H9 (cell line): ENCODE measurements around the gene MTHFS. TPM values are rescaled to one million over a fixed set of nuclear protein-coding genes. Genes with fewer than 3 reads are reported as not detected.

ENCODE experiments used
- DNase-seq: peaks from one replicate; pipeline ENCODE4 v3.0.0-alpha.2; 2017
- H2AFZ ChIP-seq: one replicate; pipeline ENCODE4 v1.6.1; 2013; ENCODE audit warnings: mild to moderate bottlenecking, low read length, control low read depth, moderate library complexity
- H2AK5ac ChIP-seq: 2 replicates; pipeline ENCODE4 v1.6.1; 2013; ENCODE audit warnings: low read length, control low read depth, mixed read lengths; ENCODE audit not compliant: insufficient read length
- H2BK120ac ChIP-seq: one replicate; pipeline ENCODE4 v1.6.1; 2013; ENCODE audit warnings: low read depth, mild to moderate bottlenecking, low read length, control low read depth, inconsistent platforms; ENCODE audit not compliant: poor library complexity, severe bottlenecking
- H2BK12ac ChIP-seq: 2 replicates; pipeline ENCODE4 v1.6.1; 2013; ENCODE audit warnings: low read length, control low read depth, mixed read lengths, low read depth; ENCODE audit not compliant: insufficient read length
- H2BK15ac ChIP-seq: 2 replicates; pipeline ENCODE4 v1.6.1; 2013; ENCODE audit warnings: low read depth, low read length, control low read depth
- H2BK20ac ChIP-seq: one replicate; pipeline ENCODE4 v1.6.1; 2013; ENCODE audit warnings: low read depth, mild to moderate bottlenecking, low read length, control low read depth, inconsistent platforms; ENCODE audit not compliant: poor library complexity, severe bottlenecking
- H2BK5ac ChIP-seq: 2 replicates; pipeline ENCODE4 v1.6.1; 2013; ENCODE audit warnings: low read length, control low read depth, mixed read lengths; ENCODE audit not compliant: insufficient read length
- H3K14ac ChIP-seq: 2 replicates; pipeline ENCODE4 v1.6.1; 2013; ENCODE audit warnings: low read length, control low read depth; ENCODE audit not compliant: insufficient read depth
- H3K18ac ChIP-seq: 2 replicates; pipeline ENCODE4 v1.6.1; 2013; ENCODE audit warnings: low read depth, mild to moderate bottlenecking, mixed read lengths, low read length, control low read depth; ENCODE audit not compliant: insufficient read length
- H3K23ac ChIP-seq: 2 replicates; pipeline ENCODE4 v1.6.1; 2013; ENCODE audit warnings: low read length, control low read depth, mixed read lengths, low read depth; ENCODE audit not compliant: insufficient read length
- H3K23me2 ChIP-seq: 2 replicates; pipeline ENCODE4 v1.6.1; 2013; ENCODE audit warnings: low read depth, mild to moderate bottlenecking, mixed read lengths, low read length, control low read depth; ENCODE audit not compliant: insufficient read length, poor library complexity, severe bottlenecking
- H3K27ac ChIP-seq: 2 replicates; pipeline ENCODE4 v1.5.1; 2013; ENCODE audit warnings: low read length, control low read depth, mixed read lengths, low read depth; ENCODE audit not compliant: insufficient read length
- H3K27me3 ChIP-seq: 2 replicates; pipeline ENCODE4 v1.6.1; 2013; ENCODE audit warnings: low read length, control low read depth, inconsistent platforms; ENCODE audit not compliant: insufficient read depth
- H3K4ac ChIP-seq: 2 replicates; pipeline ENCODE4 v1.6.1; 2013; ENCODE audit warnings: low read depth, mild to moderate bottlenecking, control low read depth, inconsistent platforms, low read length, moderate library complexity
- H3K4me1 ChIP-seq: 2 replicates; pipeline ENCODE4 v1.6.1; 2013; ENCODE audit warnings: low read length, control low read depth, inconsistent platforms; ENCODE audit not compliant: insufficient read depth
- H3K4me2 ChIP-seq: 2 replicates; pipeline ENCODE4 v1.6.1; 2013; ENCODE audit warnings: low read length, control low read depth, mixed read lengths; ENCODE audit not compliant: insufficient read length, insufficient read depth
- H3K56ac ChIP-seq: 2 replicates; pipeline ENCODE4 v1.6.1; 2013; ENCODE audit warnings: low read depth, mild to moderate bottlenecking, mixed read lengths, low read length, control low read depth; ENCODE audit not compliant: insufficient read length
- H3K79me1 ChIP-seq: 2 replicates; pipeline ENCODE4 v1.6.1; 2013; ENCODE audit warnings: low read depth, mild to moderate bottlenecking, moderate library complexity, low read length, control low read depth, inconsistent platforms; ENCODE audit not compliant: insufficient read depth, poor library complexity, severe bottlenecking
- H3K79me2 ChIP-seq: 2 replicates; pipeline ENCODE4 v1.6.1; 2013; ENCODE audit warnings: low read length, control low read depth, inconsistent platforms; ENCODE audit not compliant: insufficient read depth
- H3K9ac ChIP-seq: 2 replicates; pipeline ENCODE4 v1.6.1; 2013; ENCODE audit warnings: low read length, control low read depth, mixed read lengths; ENCODE audit not compliant: insufficient read length; ENCODE audit errors: extremely low read depth
- H3K9me3 ChIP-seq: one replicate; pipeline ENCODE4 v1.6.1; 2013; ENCODE audit warnings: low read depth, low read length, inconsistent platforms; ENCODE audit not compliant: control insufficient read depth
- H3T11ph ChIP-seq: one replicate; pipeline ENCODE4 v1.6.1; 2013; ENCODE audit warnings: mild to moderate bottlenecking, low read length, control low read depth, inconsistent platforms
- H4K20me1 ChIP-seq: one replicate; pipeline ENCODE4 v1.6.1; 2013; ENCODE audit not compliant: control insufficient read depth, insufficient read length, insufficient read depth
- H4K5ac ChIP-seq: 2 replicates; pipeline ENCODE4 v1.6.1; 2013; ENCODE audit warnings: low read depth, mild to moderate bottlenecking, mixed read lengths, low read length, control low read depth; ENCODE audit not compliant: insufficient read length
- H4K8ac ChIP-seq: replicated peaks from 2 replicates; pipeline ENCODE4 v1.6.1; 2013; ENCODE audit warnings: low read length, control low read depth, mixed read lengths, low read depth; ENCODE audit not compliant: insufficient read length
- H4K91ac ChIP-seq: 2 replicates; pipeline ENCODE4 v1.6.1; 2013; ENCODE audit warnings: low read depth, mild to moderate bottlenecking, moderate library complexity, mixed read lengths, low read length, control low read depth; ENCODE audit not compliant: insufficient read length
- H3K27ac Mint-ChIP-seq, 3 experiments: 2 replicates in 2 of 3; 3 replicates in 1 of 3; pipeline ENCODE4 v1.8.0; 2020 to 2021; ENCODE audit warnings: mixed read lengths in 3 of 3, mild to moderate bottlenecking in 1 of 3, moderate library complexity in 1 of 3
- H3K27me3 Mint-ChIP-seq: 2 replicates; pipeline ENCODE4 v1.8.0; 2021; ENCODE audit warnings: low read depth, mild to moderate bottlenecking, moderate library complexity, mixed read lengths
- H3K36me3 Mint-ChIP-seq, 3 experiments: 2 replicates in 2 of 3; 3 replicates in 1 of 3; pipeline ENCODE4 v1.8.0; 2020 to 2021; ENCODE audit warnings: low read depth in 3 of 3, mixed read lengths in 3 of 3; ENCODE audit not compliant: insufficient read depth in 1 of 3
- H3K4me1 Mint-ChIP-seq, 2 experiments: 2 replicates each; pipeline ENCODE4 v1.8.0; 2020; ENCODE audit warnings: mixed read lengths in 2 of 2
- H3K4me3 Mint-ChIP-seq, 2 experiments: 2 replicates in 1 of 2; 3 replicates in 1 of 2; pipeline ENCODE4 v1.8.0; 2020 to 2021; ENCODE audit warnings: mild to moderate bottlenecking in 2 of 2, mixed read lengths in 2 of 2, moderate library complexity in 1 of 2
- H3K9me3 Mint-ChIP-seq, 2 experiments: 2 replicates in 1 of 2; 3 replicates in 1 of 2; pipeline ENCODE4 v1.8.0; 2020; ENCODE audit warnings: mild to moderate bottlenecking in 2 of 2, mixed read lengths in 2 of 2, moderate library complexity in 1 of 2
- WGBS: extraction: QIAGEN DNeasy Blood & Tissue Kit; methylation state at CpG from one replicate; pipeline ENCODE4 v1.1.7; 2013; ENCODE audit warnings: missing lambda C conversion rate, low lambda C conversion rate, mixed read lengths; ENCODE audit not compliant: insufficient read length; ENCODE audit errors: extremely low coverage; 5-methylcytosine and 5-hydroxymethylcytosine counted together
- total RNA-seq: library from RNA; stranded (reverse); gene quantifications from 2 replicates; pipeline ENCODE4 v1.2.1, GENCODE V29; 2021
- TF ChIP-seq, protein P1 (sequence below): fragments of 200-600 bp; sonication (generic); conservative IDR thresholded peaks from 3 replicates; pipeline ENCODE4 v1.8.0; 2021; ENCODE audit warnings: antibody characterized with exemption, mild to moderate bottlenecking

The MTHFS gene
- total RNA-seq, 1 experiment from 2014 or later: 36.9 TPM

DNA sequence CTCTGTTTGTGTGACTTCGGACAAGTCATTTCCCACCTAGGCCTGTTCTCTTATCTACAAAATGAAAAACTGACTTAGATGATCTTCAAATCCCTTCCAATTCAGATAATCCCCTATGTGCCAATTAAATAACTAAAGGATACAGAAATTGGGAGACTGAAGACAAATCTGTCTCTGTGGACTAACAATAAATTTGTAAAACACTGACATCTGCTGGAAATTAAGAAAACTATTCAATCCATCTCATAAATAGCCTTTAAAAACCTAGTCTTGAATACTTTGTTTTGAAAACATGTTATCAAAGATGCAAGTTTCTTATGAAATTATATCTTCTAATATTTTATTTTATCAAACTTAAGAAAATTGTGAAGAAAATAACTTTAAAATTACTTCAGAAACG, 38.3 kb downstream of the MTHFS start:
- no peak overlapping the region for H4K8ac ChIP-seq

More for the DNA sequence above, 38.3 kb downstream of the MTHFS start:
- H2BK20ac ChIP-seq: no peak overlapping the region
- H3K4me1 Mint-ChIP-seq: peaks cover 5% of the 10 kb centered on the region in 2 experiments
- H4K91ac ChIP-seq: no peak overlapping the region
- no peaks in the 10 kb centered on the region for H3K27me3 Mint-ChIP-seq
- no peaks in the 10 kb centered on the region for H3K79me1 ChIP-seq
- TF ChIP-seq, protein P1, sequence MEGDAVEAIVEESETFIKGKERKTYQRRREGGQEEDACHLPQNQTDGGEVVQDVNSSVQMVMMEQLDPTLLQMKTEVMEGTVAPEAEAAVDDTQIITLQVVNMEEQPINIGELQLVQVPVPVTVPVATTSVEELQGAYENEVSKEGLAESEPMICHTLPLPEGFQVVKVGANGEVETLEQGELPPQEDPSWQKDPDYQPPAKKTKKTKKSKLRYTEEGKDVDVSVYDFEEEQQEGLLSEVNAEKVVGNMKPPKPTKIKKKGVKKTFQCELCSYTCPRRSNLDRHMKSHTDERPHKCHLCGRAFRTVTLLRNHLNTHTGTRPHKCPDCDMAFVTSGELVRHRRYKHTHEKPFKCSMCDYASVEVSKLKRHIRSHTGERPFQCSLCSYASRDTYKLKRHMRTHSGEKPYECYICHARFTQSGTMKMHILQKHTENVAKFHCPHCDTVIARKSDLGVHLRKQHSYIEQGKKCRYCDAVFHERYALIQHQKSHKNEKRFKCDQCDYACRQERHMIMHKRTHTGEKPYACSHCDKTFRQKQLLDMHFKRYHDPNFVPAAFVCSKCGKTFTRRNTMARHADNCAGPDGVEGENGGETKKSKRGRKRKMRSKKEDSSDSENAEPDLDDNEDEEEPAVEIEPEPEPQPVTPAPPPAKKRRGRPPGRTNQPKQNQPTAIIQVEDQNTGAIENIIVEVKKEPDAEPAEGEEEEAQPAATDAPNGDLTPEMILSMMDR: peak; percentile 39; the same call in 1 of the 3 replicates
- no peak overlapping the region for H2BK15ac ChIP-seq
- no peak overlapping the region for H2AFZ ChIP-seq
- no peak overlapping the region for H3K14ac ChIP-seq
- no peak overlapping the region for H2BK120ac ChIP-seq
- no peak overlapping the region for H2BK12ac ChIP-seq
- H3K27ac ChIP-seq: no peak overlapping the region
- no peak overlapping the region for H2AK5ac ChIP-seq
- no peak overlapping the region for H3K4me2 ChIP-seq
- no peaks in the 10 kb centered on the region for H3K4me1 ChIP-seq
- H3K36me3 Mint-ChIP-seq: peaks cover 0 to 19% (median 3%) of the 10 kb centered on the region in 3 experiments; a peak in 3 of 7 replicates
- H4K5ac ChIP-seq: no peak overlapping the region
- H3K4ac ChIP-seq: no peak overlapping the region
- H3K23ac ChIP-seq: no peak overlapping the region
- H3K27me3 ChIP-seq: no peaks in the 10 kb centered on the region
- no peaks in the 10 kb centered on the region for H3K9me3 ChIP-seq
- WGBS: no CpG with 5 or more reads among the region's 2 CpGs
- no peak overlapping the region for H3K4me3 Mint-ChIP-seq
- DNase-seq: no peak
- no peaks in the 10 kb centered on the region for H4K20me1 ChIP-seq
- no peak overlapping the region; a peak in 1 of 7 replicates for H3K27ac Mint-ChIP-seq
- H3K9ac ChIP-seq: no peak overlapping the region
- H3K23me2 ChIP-seq: no peaks in the 10 kb centered on the region
- no peaks in the 10 kb centered on the region for H3K79me2 ChIP-seq
- no peak overlapping the region for H3K18ac ChIP-seq
- no peak overlapping the region for H3T11ph ChIP-seq
- no peaks in the 10 kb centered on the region for H3K9me3 Mint-ChIP-seq
- H2BK5ac ChIP-seq: no peak overlapping the region
- H3K56ac ChIP-seq: no peak overlapping the region
